ENCODE measurements around the gene FHOD3.

DNA sequence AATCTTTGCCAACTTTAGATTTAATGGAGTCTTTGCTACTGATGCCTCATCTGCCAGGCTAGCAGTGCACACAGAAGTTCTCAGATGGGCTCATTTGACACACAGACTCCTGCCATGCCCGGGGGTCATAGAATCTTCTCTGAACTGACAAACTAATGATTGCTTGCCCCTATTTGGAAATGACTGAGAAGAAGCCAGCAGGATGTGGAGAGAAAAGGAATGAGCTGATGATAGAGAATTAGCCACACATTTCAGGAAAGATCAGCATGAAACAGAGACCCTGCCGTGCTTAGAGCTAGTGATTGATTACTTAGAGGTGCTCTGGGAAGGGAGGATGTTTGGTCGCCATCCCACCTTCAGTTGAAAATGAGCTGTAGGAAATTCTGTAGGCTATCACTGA lies 352.8 kb downstream of the FHOD3 start:
- TF ChIP-seq, protein P1, sequence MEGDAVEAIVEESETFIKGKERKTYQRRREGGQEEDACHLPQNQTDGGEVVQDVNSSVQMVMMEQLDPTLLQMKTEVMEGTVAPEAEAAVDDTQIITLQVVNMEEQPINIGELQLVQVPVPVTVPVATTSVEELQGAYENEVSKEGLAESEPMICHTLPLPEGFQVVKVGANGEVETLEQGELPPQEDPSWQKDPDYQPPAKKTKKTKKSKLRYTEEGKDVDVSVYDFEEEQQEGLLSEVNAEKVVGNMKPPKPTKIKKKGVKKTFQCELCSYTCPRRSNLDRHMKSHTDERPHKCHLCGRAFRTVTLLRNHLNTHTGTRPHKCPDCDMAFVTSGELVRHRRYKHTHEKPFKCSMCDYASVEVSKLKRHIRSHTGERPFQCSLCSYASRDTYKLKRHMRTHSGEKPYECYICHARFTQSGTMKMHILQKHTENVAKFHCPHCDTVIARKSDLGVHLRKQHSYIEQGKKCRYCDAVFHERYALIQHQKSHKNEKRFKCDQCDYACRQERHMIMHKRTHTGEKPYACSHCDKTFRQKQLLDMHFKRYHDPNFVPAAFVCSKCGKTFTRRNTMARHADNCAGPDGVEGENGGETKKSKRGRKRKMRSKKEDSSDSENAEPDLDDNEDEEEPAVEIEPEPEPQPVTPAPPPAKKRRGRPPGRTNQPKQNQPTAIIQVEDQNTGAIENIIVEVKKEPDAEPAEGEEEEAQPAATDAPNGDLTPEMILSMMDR (conservative IDR thresholded peaks at IDR 0.05; ENCODE audit: low read depth, low read length) = no peak
- no peak for TF ChIP-seq EZH2 (IDR thresholded peaks at IDR 0.05; ENCODE audit: borderline replicate concordance, low read depth, low read length, poor library complexity, severe bottlenecking)

Data from A673 (cell line).